Measurements from ENCODE around the gene CELSR1. TPM values are rescaled to one million over a fixed set of nuclear protein-coding genes. Genes with fewer than 3 reads are reported as not detected.
"Not testable (repeated sequence)": the region's sequence is repeated elsewhere in the genome, so short reads cannot be mapped to it uniquely, and the experiment has no call there.

Gene CELSR1
- total RNA-seq, 2 donors from 2014 or later, result 0.14 to 0.45 TPM

DNA sequence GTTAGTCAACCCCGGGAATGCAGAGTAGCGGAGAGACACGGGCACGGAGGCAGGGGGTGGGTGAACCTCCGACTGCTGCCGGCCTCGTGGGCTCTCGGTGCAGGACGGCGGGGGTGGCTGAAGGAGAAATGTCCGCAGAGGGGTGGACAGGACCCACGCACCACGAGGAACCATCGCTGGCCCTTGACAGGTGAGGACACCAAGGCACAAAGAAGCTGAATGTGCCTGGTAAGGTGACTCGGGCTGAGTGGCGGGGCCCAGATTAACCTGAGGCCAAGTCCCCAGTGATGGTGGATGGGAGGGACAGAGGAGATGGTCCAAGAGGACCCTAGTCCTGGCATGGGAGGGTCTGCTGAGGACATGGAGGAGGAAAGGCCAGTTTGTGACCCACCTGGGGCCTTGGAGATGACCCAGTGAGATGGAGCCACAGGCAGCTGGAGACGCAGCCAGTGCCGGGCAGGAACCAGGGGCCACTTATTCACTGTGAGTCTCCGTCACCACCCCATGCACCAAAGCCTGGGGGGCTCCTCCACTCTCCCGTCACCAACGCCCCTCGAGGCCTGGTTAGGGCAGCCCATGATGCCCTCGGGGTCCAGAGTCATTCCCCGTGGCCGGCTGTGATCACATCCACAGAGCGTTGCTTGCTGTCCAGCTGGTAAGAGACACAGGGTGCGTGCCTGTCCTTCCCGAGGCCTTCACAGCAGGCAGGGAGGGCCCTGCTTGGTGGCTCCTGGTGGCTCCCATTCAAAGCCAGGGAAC lies 64.2 kb downstream of the CELSR1 start:
- Mint-ChIP-seq H3K27ac (no peak overlapping the region), H3K27me3 (peaks cover 0 to 5% of the 10 kb centered on the region in 2 donors), H3K9me3 (no peaks in the 10 kb centered on the region), H3K36me3 (no peaks in the 10 kb centered on the region), H3K4me1 (ENCODE audit: low read depth in 2 of 2) (peaks cover 9 to 17% of the 10 kb centered on the region in 2 donors), H3K4me3 (no peak overlapping the region)
- no peak for DNase-seq (ENCODE audit: low spot score)
- ATAC-seq, result no peak

DNA sequence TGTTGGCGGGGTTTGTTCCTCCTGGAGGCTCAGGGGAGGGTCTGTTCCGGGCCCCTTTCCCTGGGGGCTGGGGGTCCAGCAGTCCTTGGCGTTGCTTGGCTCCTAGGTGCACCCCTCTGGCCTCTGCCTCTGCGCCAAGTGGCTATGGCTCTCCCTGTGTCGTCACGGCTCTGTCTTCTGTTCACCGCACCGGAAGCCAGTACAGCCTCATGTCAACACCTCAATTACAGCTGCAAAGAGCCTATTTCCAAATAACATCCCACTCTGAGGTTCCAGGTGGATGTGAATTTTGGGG lies 64.8 kb downstream of the CELSR1 start:
- Mint-ChIP-seq H3K27ac (no peak overlapping the region), H3K36me3 (no peaks in the 10 kb centered on the region)
- no peak for DNase-seq (ENCODE audit: low spot score)

GRCh38 chr22:46471901-46472721 lies 65.3 kb downstream of the CELSR1 start:
- H3K9me3 Mint-ChIP-seq, result no peaks in the 10 kb centered on the region
- H3K27me3 Mint-ChIP-seq, result peaks cover 0 to 5% of the 10 kb centered on the region in 2 donors
- H3K4me1 Mint-ChIP-seq (ENCODE audit: low read depth in 2 of 2), result peaks cover 9 to 17% of the 10 kb centered on the region in 2 donors
- H3K36me3 Mint-ChIP-seq, result no peaks in the 10 kb centered on the region
- no peak overlapping the region for H3K4me3 Mint-ChIP-seq
- ATAC-seq, result no peak
- DNase-seq (ENCODE audit: low spot score), result no peak
- H3K27ac Mint-ChIP-seq, result no peak overlapping the region

More for the DNA sequence above, 64.8 kb downstream of the CELSR1 start:
- H3K9me3 Mint-ChIP-seq, result no peaks in the 10 kb centered on the region
- H3K4me1 Mint-ChIP-seq (ENCODE audit: low read depth in 2 of 2), result peaks cover 9 to 17% of the 10 kb centered on the region in 2 donors
- peaks cover 0 to 5% of the 10 kb centered on the region in 2 donors for H3K27me3 Mint-ChIP-seq
- ATAC-seq, result no peak
- no peak overlapping the region for H3K4me3 Mint-ChIP-seq

GRCh38 chr22:46471330-46471729 lies 66.1 kb downstream of the CELSR1 start:
- H3K9me3 Mint-ChIP-seq; H3K4me3 Mint-ChIP-seq; H3K27ac Mint-ChIP-seq; H3K36me3 Mint-ChIP-seq; DNase-seq (ENCODE audit: low spot score); H3K27me3 Mint-ChIP-seq; ATAC-seq: not testable (repeated sequence)
- H3K4me1 Mint-ChIP-seq (ENCODE audit: low read depth in 2 of 2), result peaks cover 4 to 12% of the 10 kb centered on the region in 2 donors

DNA sequence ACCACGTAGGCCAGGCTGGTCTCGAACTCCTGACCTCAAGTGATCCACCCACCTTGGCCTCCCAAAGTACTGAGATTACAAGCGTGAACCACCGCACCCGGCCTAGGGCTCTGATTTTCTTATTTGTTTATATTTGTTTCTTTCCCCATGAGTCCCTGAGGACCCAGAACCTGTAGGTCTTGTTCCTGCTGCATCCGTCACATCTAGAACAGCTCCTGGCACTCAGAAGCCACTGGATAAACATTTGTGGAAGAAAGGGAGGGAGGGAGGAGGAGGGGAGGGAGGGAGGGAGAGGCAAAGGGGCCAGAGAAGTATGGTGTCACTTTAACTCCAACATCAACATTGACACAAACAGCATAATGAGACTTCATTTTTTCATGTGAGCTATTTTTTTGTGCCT lies 67.7 kb downstream of the CELSR1 start:
- Mint-ChIP-seq H3K9me3 (no peaks in the 10 kb centered on the region), H3K27me3 (peaks cover 0 to 5% of the 10 kb centered on the region in 2 donors), H3K4me3 (no peak overlapping the region), H3K27ac (no peak overlapping the region), H3K36me3 (no peaks in the 10 kb centered on the region), H3K4me1 (ENCODE audit: low read depth in 2 of 2) (peaks cover 0 to 5% of the 10 kb centered on the region in 2 donors)
- no peak for DNase-seq (ENCODE audit: low spot score)
- ATAC-seq, result no peak

DNA sequence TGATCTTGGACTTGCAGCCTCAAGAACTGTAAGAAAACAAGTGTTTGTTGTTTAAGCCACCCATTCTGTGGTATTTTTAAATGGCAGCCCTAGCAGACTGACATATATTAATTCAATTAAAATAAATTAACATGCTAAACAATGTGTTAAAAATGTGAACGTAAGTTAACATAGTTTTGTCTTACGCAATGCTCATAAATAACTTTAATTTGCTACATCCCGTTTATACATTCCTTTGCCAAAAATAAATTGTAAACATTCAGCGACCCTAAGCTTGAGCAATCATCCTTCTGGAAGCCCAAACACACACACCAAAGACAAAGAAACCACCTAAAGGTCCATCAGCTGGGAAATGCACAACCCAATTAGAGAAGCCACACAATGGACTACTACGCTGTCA lies 70.4 kb downstream of the CELSR1 start:
- H3K9me3 Mint-ChIP-seq, result no peaks in the 10 kb centered on the region
- ATAC-seq, result no peak
- peaks cover 0 to 5% of the 10 kb centered on the region in 2 donors for H3K27me3 Mint-ChIP-seq
- no peaks in the 10 kb centered on the region for H3K36me3 Mint-ChIP-seq
- no peak for DNase-seq (ENCODE audit: low spot score)
- peaks cover 0 to 5% of the 10 kb centered on the region in 2 donors for H3K4me1 Mint-ChIP-seq (ENCODE audit: low read depth in 2 of 2)
- H3K4me3 Mint-ChIP-seq, result no peak overlapping the region
- no peak overlapping the region for H3K27ac Mint-ChIP-seq

- H3K27ac Mint-ChIP-seq, result no peak overlapping the region
- H3K4me1 Mint-ChIP-seq (ENCODE audit: low read depth in 2 of 2), result peaks cover 0 to 5% of the 10 kb centered on the region in 2 donors
Observed at GRCh38 chr22:46466255-46466676, 71.2 kb downstream of the CELSR1 start.

GRCh38 chr22:46465793-46466192 lies 71.6 kb downstream of the CELSR1 start:
- Mint-ChIP-seq H3K9me3 (no peaks in the 10 kb centered on the region), H3K27ac (no peak overlapping the region), H3K27me3 (peaks cover 0 to 5% of the 10 kb centered on the region in 2 donors), H3K4me3 (no peak overlapping the region), H3K4me1 (ENCODE audit: low read depth in 2 of 2) (peaks cover 0 to 5% of the 10 kb centered on the region in 2 donors), H3K36me3 (no peaks in the 10 kb centered on the region)
- no peak for ATAC-seq
- no peak for DNase-seq (ENCODE audit: low spot score)

More at GRCh38 chr22:46466255-46466676, 71.2 kb downstream of the CELSR1 start:
- ATAC-seq (no peak), DNase-seq (ENCODE audit: low spot score) (no peak)
- peaks cover 0 to 5% of the 10 kb centered on the region in 2 donors for H3K27me3 Mint-ChIP-seq
- H3K4me3 Mint-ChIP-seq, result no peak overlapping the region
- H3K9me3 Mint-ChIP-seq, result no peaks in the 10 kb centered on the region
- H3K36me3 Mint-ChIP-seq, result no peaks in the 10 kb centered on the region

GRCh38 chr22:46465345-46465720 lies 72.1 kb downstream of the CELSR1 start:
- no peak overlapping the region for H3K4me3 Mint-ChIP-seq
- H3K27ac Mint-ChIP-seq, result no peak overlapping the region
- H3K9me3 Mint-ChIP-seq, result no peaks in the 10 kb centered on the region
- peaks cover 0 to 5% of the 10 kb centered on the region in 2 donors for H3K4me1 Mint-ChIP-seq (ENCODE audit: low read depth in 2 of 2)
- peaks cover 0 to 5% of the 10 kb centered on the region in 2 donors for H3K27me3 Mint-ChIP-seq
- no peaks in the 10 kb centered on the region for H3K36me3 Mint-ChIP-seq
- ATAC-seq (no peak), DNase-seq (ENCODE audit: low spot score) (no peak)

- no peak for DNase-seq (ENCODE audit: low spot score)
- no peak overlapping the region for H3K27ac Mint-ChIP-seq
- H3K9me3 Mint-ChIP-seq, result no peaks in the 10 kb centered on the region
- H3K36me3 Mint-ChIP-seq, result no peaks in the 10 kb centered on the region
- no peak for ATAC-seq
- H3K4me1 Mint-ChIP-seq (ENCODE audit: low read depth in 2 of 2), result peaks cover 0 to 5% of the 10 kb centered on the region in 2 donors
- H3K4me3 Mint-ChIP-seq, result no peak overlapping the region
- peaks cover 0 to 5% of the 10 kb centered on the region in 2 donors for H3K27me3 Mint-ChIP-seq
Observed at GRCh38 chr22:46464701-46465344, 72.6 kb downstream of the CELSR1 start.

DNA sequence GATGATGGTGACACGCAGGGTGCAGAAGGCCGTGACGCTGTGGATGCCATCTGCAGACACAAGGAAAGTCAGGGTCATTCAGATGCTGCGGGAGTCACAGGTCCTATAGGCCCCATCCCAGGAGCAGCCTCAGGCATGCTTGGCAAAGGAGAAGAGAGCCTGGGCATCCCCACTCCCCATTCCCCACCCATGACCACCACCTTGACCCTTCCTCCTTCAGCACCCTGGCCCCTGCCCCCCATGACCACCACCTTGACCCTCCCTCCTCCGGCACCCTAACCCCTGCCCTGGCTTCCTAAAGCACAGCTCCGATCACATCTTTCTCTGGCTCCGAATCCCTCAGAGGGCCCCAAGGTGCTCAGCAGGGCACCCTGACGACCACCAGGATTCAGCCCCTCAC lies 73.1 kb downstream of the CELSR1 start:
- Mint-ChIP-seq H3K27ac (no peak overlapping the region), H3K4me3 (no peak overlapping the region), H3K9me3 (no peaks in the 10 kb centered on the region), H3K4me1 (ENCODE audit: low read depth in 2 of 2) (peaks cover 0 to 4% of the 10 kb centered on the region in 2 donors), H3K27me3 (peaks cover 0 to 5% of the 10 kb centered on the region in 2 donors), H3K36me3 (no peaks in the 10 kb centered on the region)
- DNase-seq (ENCODE audit: low spot score) (no peak), ATAC-seq (peak in 1 of 2 donors; percentile 31)

GRCh38 chr22:46463435-46464227 lies 73.8 kb downstream of the CELSR1 start:
- H3K36me3 Mint-ChIP-seq, result no peaks in the 10 kb centered on the region
- H3K27ac Mint-ChIP-seq, result no peak overlapping the region
- no peak for ATAC-seq
- DNase-seq (ENCODE audit: low spot score), result no peak
- peaks cover 0 to 2% of the 10 kb centered on the region in 2 donors for H3K4me1 Mint-ChIP-seq (ENCODE audit: low read depth in 2 of 2)
- H3K4me3 Mint-ChIP-seq, result no peak overlapping the region
- no peaks in the 10 kb centered on the region for H3K9me3 Mint-ChIP-seq
- peaks cover 0 to 3% of the 10 kb centered on the region in 2 donors for H3K27me3 Mint-ChIP-seq

DNA sequence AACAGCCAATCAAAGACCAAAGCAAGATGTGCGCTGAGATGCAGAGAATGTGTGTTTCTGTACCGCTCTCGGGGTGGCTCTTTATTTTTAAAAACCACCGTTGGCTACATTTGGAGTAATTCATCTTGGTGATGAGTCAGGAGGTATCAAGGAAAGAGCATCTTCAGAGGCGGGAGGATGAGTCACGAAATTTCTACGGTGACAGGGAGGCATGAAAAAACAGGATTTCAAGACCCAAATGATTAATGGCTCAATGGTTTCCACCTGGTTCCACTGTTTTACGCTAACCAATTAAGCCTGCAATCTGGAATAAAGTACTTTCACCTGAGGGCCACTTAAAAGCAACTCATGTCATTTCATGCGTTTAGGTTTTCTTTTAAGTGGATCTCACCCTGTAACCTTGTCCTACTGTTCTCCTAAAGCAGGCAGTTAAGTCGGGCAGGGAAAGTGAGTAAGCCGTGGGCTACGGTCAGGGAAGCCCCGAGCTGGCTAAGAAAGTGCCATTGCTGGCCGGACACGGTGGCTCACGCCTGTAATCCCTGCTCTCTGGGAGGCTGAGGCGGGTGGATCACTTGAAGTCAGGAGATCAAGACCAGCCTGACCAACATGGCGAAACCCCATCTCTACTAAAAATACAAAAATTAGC lies 74.6 kb downstream of the CELSR1 start:
- Mint-ChIP-seq H3K36me3 (no peaks in the 10 kb centered on the region), H3K4me1 (ENCODE audit: low read depth in 2 of 2) (no peaks in the 10 kb centered on the region), H3K27me3 (no peaks in the 10 kb centered on the region), H3K4me3 (no peak overlapping the region), H3K9me3 (no peaks in the 10 kb centered on the region), H3K27ac (no peak overlapping the region)
- DNase-seq (ENCODE audit: low spot score) (no peak), ATAC-seq (no peak)
